SH-SY5Y (cell line): Measurements from ENCODE around the gene DNAJB7.

Source experiments
- GATA2 ChIP-seq: IDR thresholded peaks from 2 replicates; pipeline ENCODE4 v1.6.1; 2011; ENCODE audit warnings: mild to moderate bottlenecking, low read depth, low read length
- GATA3 ChIP-seq: IDR thresholded peaks from 2 replicates; pipeline ENCODE4 v1.6.1; 2011; ENCODE audit warnings: low read depth, mild to moderate bottlenecking, low read length, moderate library complexity

- TF ChIP-seq GATA2: no peak
- TF ChIP-seq GATA3: no peak
Measured at GRCh38 chr22:40813912-40814315, 48.0 kb downstream of the DNAJB7 start.
